Neural crest cell (in vitro differentiated cells): ENCODE measurements around the gene PSEN2. TPM values are rescaled to one million over a fixed set of nuclear protein-coding genes. Genes with fewer than 3 reads are reported as not detected.

Experiments used
- DNase-seq: peaks from one replicate; pipeline ENCODE4 v3.0.0; 2021; ENCODE audit warnings: low read depth, mixed read lengths, low spot score
- H3K27ac Mint-ChIP-seq: one replicate; pipeline ENCODE4 v1.8.0; 2021; ENCODE audit warnings: mild to moderate bottlenecking, mixed read lengths; ENCODE audit not compliant: unreplicated experiment
- H3K27me3 Mint-ChIP-seq: 2 replicates; pipeline ENCODE4 v1.8.0; 2021; ENCODE audit warnings: low read depth, mild to moderate bottlenecking, mixed read lengths
- H3K36me3 Mint-ChIP-seq: 2 replicates; pipeline ENCODE4 v1.8.0; 2021; ENCODE audit warnings: low read depth, mild to moderate bottlenecking, mixed read lengths
- H3K4me1 Mint-ChIP-seq: 2 replicates; pipeline ENCODE4 v1.8.0; 2021; ENCODE audit warnings: mixed read lengths
- H3K4me3 Mint-ChIP-seq: one replicate; pipeline ENCODE4 v1.8.0; 2021; ENCODE audit warnings: mild to moderate bottlenecking, mixed read lengths
- H3K9me3 Mint-ChIP-seq: 2 replicates; pipeline ENCODE4 v1.8.0; 2021; ENCODE audit warnings: mixed read lengths
- total RNA-seq: library from RNA; stranded (reverse); gene quantifications from 2 replicates; pipeline ENCODE4 v1.2.1, GENCODE V29; 2021
- TF ChIP-seq, protein P1 (sequence below): fragments of 200-600 bp; sonication (generic); conservative IDR thresholded peaks from 2 replicates; pipeline ENCODE4 v1.5.0; 2021; ENCODE audit warnings: antibody characterized with exemption, mild to moderate bottlenecking

The PSEN2 gene
- total RNA-seq, 1 donor from 2014 or later = 20.1 TPM

- no peak for DNase-seq
- TF ChIP-seq, protein P1, sequence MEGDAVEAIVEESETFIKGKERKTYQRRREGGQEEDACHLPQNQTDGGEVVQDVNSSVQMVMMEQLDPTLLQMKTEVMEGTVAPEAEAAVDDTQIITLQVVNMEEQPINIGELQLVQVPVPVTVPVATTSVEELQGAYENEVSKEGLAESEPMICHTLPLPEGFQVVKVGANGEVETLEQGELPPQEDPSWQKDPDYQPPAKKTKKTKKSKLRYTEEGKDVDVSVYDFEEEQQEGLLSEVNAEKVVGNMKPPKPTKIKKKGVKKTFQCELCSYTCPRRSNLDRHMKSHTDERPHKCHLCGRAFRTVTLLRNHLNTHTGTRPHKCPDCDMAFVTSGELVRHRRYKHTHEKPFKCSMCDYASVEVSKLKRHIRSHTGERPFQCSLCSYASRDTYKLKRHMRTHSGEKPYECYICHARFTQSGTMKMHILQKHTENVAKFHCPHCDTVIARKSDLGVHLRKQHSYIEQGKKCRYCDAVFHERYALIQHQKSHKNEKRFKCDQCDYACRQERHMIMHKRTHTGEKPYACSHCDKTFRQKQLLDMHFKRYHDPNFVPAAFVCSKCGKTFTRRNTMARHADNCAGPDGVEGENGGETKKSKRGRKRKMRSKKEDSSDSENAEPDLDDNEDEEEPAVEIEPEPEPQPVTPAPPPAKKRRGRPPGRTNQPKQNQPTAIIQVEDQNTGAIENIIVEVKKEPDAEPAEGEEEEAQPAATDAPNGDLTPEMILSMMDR = no peak
- Mint-ChIP-seq H3K9me3 (no peaks in the 10 kb centered on the region), H3K4me1 (no peaks in the 10 kb centered on the region), H3K27me3 (no peaks in the 10 kb centered on the region), H3K4me3 (no peak overlapping the region), H3K36me3 (no peaks in the 10 kb centered on the region), H3K27ac (no peak overlapping the region)
These were observed 22.1 kb downstream of the PSEN2 start for GRCh38 chr1:226892524-226892875.

DNA sequence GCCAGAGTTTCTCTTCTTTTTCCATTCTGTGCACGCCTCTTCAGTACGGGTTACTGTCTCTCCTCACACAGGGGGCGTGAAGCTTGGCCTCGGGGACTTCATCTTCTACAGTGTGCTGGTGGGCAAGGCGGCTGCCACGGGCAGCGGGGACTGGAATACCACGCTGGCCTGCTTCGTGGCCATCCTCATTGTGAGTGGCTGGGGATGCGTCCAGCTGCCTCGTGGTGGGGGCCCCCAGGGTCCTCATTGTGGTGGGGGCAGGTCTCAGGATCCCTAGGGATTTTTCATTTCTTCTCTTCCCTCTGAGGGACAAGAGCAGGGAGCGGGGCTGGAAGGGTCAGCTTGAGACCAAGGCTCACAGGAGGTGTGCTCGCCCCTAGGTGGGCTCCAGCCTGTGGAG is 23.5 kb downstream of the PSEN2 start:
- no peaks in the 10 kb centered on the region for H3K27me3 Mint-ChIP-seq
- no peaks in the 10 kb centered on the region for H3K4me1 Mint-ChIP-seq
- no peak overlapping the region for H3K4me3 Mint-ChIP-seq
- DNase-seq = no peak
- TF ChIP-seq, protein P1 = no peak
- no peaks in the 10 kb centered on the region for H3K9me3 Mint-ChIP-seq
- H3K36me3 Mint-ChIP-seq = no peaks in the 10 kb centered on the region
- H3K27ac Mint-ChIP-seq = no peak overlapping the region

- H3K9me3 Mint-ChIP-seq = no peaks in the 10 kb centered on the region
- no peak for DNase-seq
- no peak overlapping the region for H3K4me3 Mint-ChIP-seq
- H3K27me3 Mint-ChIP-seq = no peaks in the 10 kb centered on the region
- no peak overlapping the region for H3K27ac Mint-ChIP-seq
- TF ChIP-seq, protein P1 = no peak
- peaks cover 8% of the 10 kb centered on the region for H3K36me3 Mint-ChIP-seq
- no peaks in the 10 kb centered on the region for H3K4me1 Mint-ChIP-seq
These were observed 24.4 kb downstream of the PSEN2 start for GRCh38 chr1:226894826-226895225.

GRCh38 chr1:226895644-226896043 is 25.2 kb downstream of the PSEN2 start:
- Mint-ChIP-seq H3K4me1 (no peaks in the 10 kb centered on the region), H3K36me3 (peaks cover 8% of the 10 kb centered on the region), H3K27ac (no peak overlapping the region), H3K4me3 (no peak overlapping the region), H3K27me3 (no peaks in the 10 kb centered on the region), H3K9me3 (no peaks in the 10 kb centered on the region)
- no peak for DNase-seq
- TF ChIP-seq, protein P1 = no peak

- Mint-ChIP-seq H3K4me3 (no peak overlapping the region), H3K36me3 (peaks cover 8% of the 10 kb centered on the region), H3K9me3 (no peaks in the 10 kb centered on the region), H3K27me3 (no peaks in the 10 kb centered on the region), H3K4me1 (no peaks in the 10 kb centered on the region), H3K27ac (no peak overlapping the region)
- DNase-seq = no peak
- TF ChIP-seq, protein P1 = no peak
These were observed 27.8 kb downstream of the PSEN2 start for GRCh38 chr1:226898246-226898645.

DNA sequence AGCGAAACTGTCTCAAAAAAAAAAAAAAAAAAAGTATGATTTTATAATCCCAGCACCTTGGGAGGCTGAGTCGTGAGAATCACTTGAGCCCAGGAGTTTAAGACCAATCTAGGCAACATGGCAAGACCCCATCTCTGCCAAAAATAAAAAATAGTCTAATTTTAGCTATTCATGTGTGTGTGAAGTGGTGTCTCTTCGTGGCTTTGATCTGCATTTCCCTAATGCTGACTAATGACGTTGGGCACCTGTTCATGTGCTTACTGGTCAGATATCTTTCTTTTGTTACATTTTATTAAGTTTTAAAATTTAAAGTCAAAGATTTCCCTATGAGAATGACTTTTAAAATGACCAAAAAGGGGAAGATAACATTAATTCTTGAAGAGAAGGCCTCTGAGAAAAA is 31.0 kb downstream of the PSEN2 start:
- TF ChIP-seq, protein P1 = no peak
- Mint-ChIP-seq H3K36me3 (peaks cover 11% of the 10 kb centered on the region), H3K4me3 (no peak overlapping the region), H3K27me3 (no peaks in the 10 kb centered on the region), H3K4me1 (no peaks in the 10 kb centered on the region), H3K9me3 (no peaks in the 10 kb centered on the region), H3K27ac (no peak overlapping the region)
- no peak for DNase-seq
